OCI-LY3 (cell line): ENCODE results near the gene PGM2.

Experiments
- H2AFZ ChIP-seq: fragments of 200-600, 300-600 bp; shearing (Covaris generic); 2 replicates; pipeline ENCODE4 v1.6.0; 2014; ENCODE audit warnings: antibody characterized with exemption, low read depth, low read length
- H3K27ac ChIP-seq: fragments of 200-600, 300-600 bp; sonication (generic); 2 replicates; pipeline ENCODE4 v1.5.1; 2014; ENCODE audit warnings: mild to moderate bottlenecking, low read length, moderate library complexity, mixed read lengths
- H3K27me3 ChIP-seq: fragments of 200-600, 300-600 bp; sonication (generic); 2 replicates; pipeline ENCODE4 v1.6.1; 2014; ENCODE audit warnings: low read depth, low read length, mixed read lengths
- H3K36me3 ChIP-seq: fragments of 200-600, 300-600 bp; sonication (generic); replicated peaks from 2 replicates; pipeline ENCODE3; 2014; ENCODE audit warnings: low read depth, low read length, mixed read lengths
- H3K4me1 ChIP-seq: fragments of 300-600, 200-600 bp; sonication (generic); 2 replicates; pipeline ENCODE4 v1.6.1; 2014; ENCODE audit warnings: low read length, mixed read lengths
- H3K4me2 ChIP-seq: fragments of 200-600, 300-600 bp; sonication (generic); 2 replicates; pipeline ENCODE4 v1.6.1; 2014; ENCODE audit warnings: low read length, mixed read lengths
- H3K4me3 ChIP-seq: fragments of 300-600, 200-600 bp; sonication (generic); 2 replicates; pipeline ENCODE4 v1.5.1; 2014; ENCODE audit warnings: antibody characterized with exemption, mild to moderate bottlenecking, low read length, moderate library complexity
- H3K79me2 ChIP-seq: fragments of 300-600, 200-600 bp; shearing (Covaris generic); 2 replicates; pipeline ENCODE4 v1.6.1; 2014; ENCODE audit warnings: mild to moderate bottlenecking, low read length, mixed read lengths
- H3K9ac ChIP-seq: fragments of 300-600, 200-600 bp; shearing (Covaris generic); 2 replicates; pipeline ENCODE4 v1.6.0; 2014; ENCODE audit warnings: mild to moderate bottlenecking, low read length, moderate library complexity
- H3K9me3 ChIP-seq: fragments of 200-600, 300-600 bp; shearing (Covaris generic); 2 replicates; pipeline ENCODE4 v1.6.1; 2014; ENCODE audit warnings: low read length, mixed read lengths; ENCODE audit not compliant: insufficient read depth
- H4K20me1 ChIP-seq: fragments of 200-600, 300-600 bp; sonication (generic); 2 replicates; pipeline ENCODE4 v1.6.1; 2016; ENCODE audit warnings: low read length, mixed read lengths; ENCODE audit not compliant: insufficient read depth
- EZH2phosphoT487 ChIP-seq: fragments of 200-600 bp; shearing (Covaris generic); IDR thresholded peaks from 2 replicates; pipeline ENCODE4 v1.6.1; 2018; ENCODE audit warnings: antibody characterized with exemption, mixed run types, low read depth
- TF ChIP-seq, protein P1 (sequence below): fragments of 200-600, 300-600 bp; sonication (generic); IDR thresholded peaks from 2 replicates; pipeline ENCODE4 v1.5.1; 2014; ENCODE audit warnings: antibody characterized with exemption, low read length, low read depth

PGM2 gene

GRCh38 chr4:37909332-37910090 lies 83.0 kb downstream of the PGM2 start:
- H3K79me2 ChIP-seq: no peaks in the 10 kb centered on the region; the same call in 1 of the 2 replicates
- H2AFZ ChIP-seq: no peak overlapping the region
- H3K4me2 ChIP-seq: no peak overlapping the region
- TF ChIP-seq, protein P1, sequence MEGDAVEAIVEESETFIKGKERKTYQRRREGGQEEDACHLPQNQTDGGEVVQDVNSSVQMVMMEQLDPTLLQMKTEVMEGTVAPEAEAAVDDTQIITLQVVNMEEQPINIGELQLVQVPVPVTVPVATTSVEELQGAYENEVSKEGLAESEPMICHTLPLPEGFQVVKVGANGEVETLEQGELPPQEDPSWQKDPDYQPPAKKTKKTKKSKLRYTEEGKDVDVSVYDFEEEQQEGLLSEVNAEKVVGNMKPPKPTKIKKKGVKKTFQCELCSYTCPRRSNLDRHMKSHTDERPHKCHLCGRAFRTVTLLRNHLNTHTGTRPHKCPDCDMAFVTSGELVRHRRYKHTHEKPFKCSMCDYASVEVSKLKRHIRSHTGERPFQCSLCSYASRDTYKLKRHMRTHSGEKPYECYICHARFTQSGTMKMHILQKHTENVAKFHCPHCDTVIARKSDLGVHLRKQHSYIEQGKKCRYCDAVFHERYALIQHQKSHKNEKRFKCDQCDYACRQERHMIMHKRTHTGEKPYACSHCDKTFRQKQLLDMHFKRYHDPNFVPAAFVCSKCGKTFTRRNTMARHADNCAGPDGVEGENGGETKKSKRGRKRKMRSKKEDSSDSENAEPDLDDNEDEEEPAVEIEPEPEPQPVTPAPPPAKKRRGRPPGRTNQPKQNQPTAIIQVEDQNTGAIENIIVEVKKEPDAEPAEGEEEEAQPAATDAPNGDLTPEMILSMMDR: no peak
- TF ChIP-seq EZH2phosphoT487: no peak
- H3K36me3 ChIP-seq: no peaks in the 10 kb centered on the region
- H3K27me3 ChIP-seq: no peaks in the 10 kb centered on the region
- H3K4me1 ChIP-seq: no peaks in the 10 kb centered on the region
- no peak overlapping the region for H3K9ac ChIP-seq
- H3K9me3 ChIP-seq: no peaks in the 10 kb centered on the region
- H3K27ac ChIP-seq: no peak overlapping the region
- no peak overlapping the region for H3K4me3 ChIP-seq
- no peaks in the 10 kb centered on the region for H4K20me1 ChIP-seq

GRCh38 chr4:37910091-37910486 lies 83.6 kb downstream of the PGM2 start:
- Histone ChIP-seq H3K79me2 (no peaks in the 10 kb centered on the region; the same call in 1 of the 2 replicates), H3K4me1 (no peaks in the 10 kb centered on the region), H4K20me1 (no peaks in the 10 kb centered on the region), H3K9ac (no peak overlapping the region), H3K27me3 (no peaks in the 10 kb centered on the region), H3K9me3 (no peaks in the 10 kb centered on the region), H3K4me2 (no peak overlapping the region), H2AFZ (no peak overlapping the region), H3K4me3 (no peak overlapping the region), H3K27ac (no peak overlapping the region), H3K36me3 (no peaks in the 10 kb centered on the region)
- TF ChIP-seq, protein P1: no peak
- no peak for TF ChIP-seq EZH2phosphoT487
